NT2/D1 (cell line): ENCODE measurements around the gene SLC46A3.
"Not testable (repeated sequence)": the region's sequence is repeated elsewhere in the genome, so short reads cannot be mapped to it uniquely, and the experiment has no call there.

Source experiments
- DNase-seq: peaks from one replicate; pipeline ENCODE4 v3.0.0-alpha.2; 2011; ENCODE audit warnings: low read depth, low spot score
- H3K27me3 ChIP-seq: 2 replicates; pipeline ENCODE4 v1.6.0; 2011; ENCODE audit warnings: mild to moderate bottlenecking; ENCODE audit not compliant: insufficient read length, insufficient read depth
- H3K36me3 ChIP-seq: 2 replicates; pipeline ENCODE4 v1.6.1; 2011; ENCODE audit warnings: mild to moderate bottlenecking, low read length, mixed read lengths; ENCODE audit not compliant: insufficient read depth, insufficient read length
- H3K4me1 ChIP-seq: 2 replicates; pipeline ENCODE4 v1.5.1; 2011; ENCODE audit not compliant: insufficient read depth, insufficient read length
- H3K4me3 ChIP-seq: 2 replicates; pipeline ENCODE4 v1.5.1; 2011; ENCODE audit warnings: low read depth; ENCODE audit not compliant: insufficient read length
- H3K9ac ChIP-seq: 2 replicates; pipeline ENCODE4 v1.6.0; 2011; ENCODE audit warnings: low read depth; ENCODE audit not compliant: insufficient read length
- H3K9me3 ChIP-seq: 2 replicates; pipeline ENCODE4 v1.5.1; 2011; ENCODE audit warnings: mild to moderate bottlenecking, low read length; ENCODE audit not compliant: insufficient read depth
- SUZ12 ChIP-seq: IDR thresholded peaks from 2 replicates; pipeline ENCODE4 v1.6.1; 2011; ENCODE audit not compliant: insufficient read length, insufficient read depth; ENCODE audit errors: extremely low read depth
- YY1 ChIP-seq: IDR thresholded peaks from 2 replicates; pipeline ENCODE4 v1.6.1; 2011; ENCODE audit not compliant: insufficient read length, insufficient read depth
- ZNF274 ChIP-seq: IDR thresholded peaks from 2 replicates; pipeline ENCODE4 v1.6.1; 2011; ENCODE audit warnings: mild to moderate bottlenecking, low read depth, low read length

The SLC46A3 gene

DNA sequence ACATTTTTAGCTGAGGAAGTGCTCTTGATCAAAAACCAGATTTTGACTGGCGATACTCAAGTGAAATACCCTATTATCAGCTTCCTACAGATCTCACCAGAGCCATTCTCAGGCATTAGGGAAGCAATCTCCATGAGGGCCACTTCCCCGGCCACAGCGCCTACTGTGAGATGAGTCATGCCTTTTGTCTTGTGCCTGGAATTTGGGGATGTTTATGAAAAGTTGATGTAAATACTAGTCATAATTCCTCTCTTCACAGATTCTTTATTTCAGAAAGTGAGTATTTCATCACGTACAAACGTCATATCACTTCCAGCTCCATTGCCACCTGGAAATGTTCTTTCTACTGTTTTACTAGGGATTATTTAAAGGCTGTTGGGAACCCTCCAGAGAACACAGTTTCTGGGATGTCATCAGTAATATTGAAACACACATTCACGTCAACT, 25.3 kb upstream of the SLC46A3 start:
- Histone ChIP-seq H3K36me3 (no peaks in the 10 kb centered on the region), H3K9ac (no peak overlapping the region), H3K4me1 (peaks cover 1% of the 10 kb centered on the region), H3K27me3 (no peaks in the 10 kb centered on the region), H3K9me3 (no peaks in the 10 kb centered on the region), H3K4me3 (no peak overlapping the region)
- DNase-seq: no peak
- no peak for TF ChIP-seq YY1
- TF ChIP-seq ZNF274: no peak
- TF ChIP-seq SUZ12: no peak

GRCh38 chr13:28743499-28744083, 24.8 kb upstream of the SLC46A3 start:
- Histone ChIP-seq H3K9me3 (no peaks in the 10 kb centered on the region), H3K27me3 (no peaks in the 10 kb centered on the region), H3K36me3 (no peaks in the 10 kb centered on the region), H3K4me3 (no peak overlapping the region), H3K4me1 (peaks cover 1% of the 10 kb centered on the region), H3K9ac (no peak overlapping the region)
- no peak for TF ChIP-seq ZNF274
- no peak for DNase-seq

GRCh38 chr13:28743020-28743419, 24.2 kb upstream of the SLC46A3 start:
- H3K27me3 ChIP-seq: no peaks in the 10 kb centered on the region
- no peaks in the 10 kb centered on the region for H3K9me3 ChIP-seq
- no peak overlapping the region for H3K9ac ChIP-seq
- no peak for TF ChIP-seq YY1
- no peak for TF ChIP-seq ZNF274
- no peak for TF ChIP-seq SUZ12
- H3K36me3 ChIP-seq: no peaks in the 10 kb centered on the region
- H3K4me3 ChIP-seq: no peak overlapping the region
- H3K4me1 ChIP-seq: peaks cover 1% of the 10 kb centered on the region
- no peak for DNase-seq

GRCh38 chr13:28742445-28742844, 23.7 kb upstream of the SLC46A3 start:
- H3K9me3 ChIP-seq, H3K9ac ChIP-seq, H3K36me3 ChIP-seq, H3K4me1 ChIP-seq, H3K27me3 ChIP-seq, DNase-seq, H3K4me3 ChIP-seq: not testable (repeated sequence)

GRCh38 chr13:28741084-28741491, 22.3 kb upstream of the SLC46A3 start:
- Histone ChIP-seq H3K36me3 (no peaks in the 10 kb centered on the region), H3K9ac (no peak overlapping the region)
- DNase-seq: no peak

GRCh38 chr13:28739376-28739775, 20.6 kb upstream of the SLC46A3 start:
- TF ChIP-seq YY1: no peak
- no peak for TF ChIP-seq ZNF274
- no peak for TF ChIP-seq SUZ12
- no peak overlapping the region for H3K4me3 ChIP-seq
- H3K36me3 ChIP-seq: no peaks in the 10 kb centered on the region

More at GRCh38 chr13:28741084-28741491, 22.3 kb upstream of the SLC46A3 start:
- TF ChIP-seq SUZ12 (no peak), YY1 (no peak), ZNF274 (no peak)
- Histone ChIP-seq H3K4me3 (no peak overlapping the region), H3K27me3 (no peaks in the 10 kb centered on the region), H3K9me3 (no peaks in the 10 kb centered on the region), H3K4me1 (peaks cover 1% of the 10 kb centered on the region)

DNA sequence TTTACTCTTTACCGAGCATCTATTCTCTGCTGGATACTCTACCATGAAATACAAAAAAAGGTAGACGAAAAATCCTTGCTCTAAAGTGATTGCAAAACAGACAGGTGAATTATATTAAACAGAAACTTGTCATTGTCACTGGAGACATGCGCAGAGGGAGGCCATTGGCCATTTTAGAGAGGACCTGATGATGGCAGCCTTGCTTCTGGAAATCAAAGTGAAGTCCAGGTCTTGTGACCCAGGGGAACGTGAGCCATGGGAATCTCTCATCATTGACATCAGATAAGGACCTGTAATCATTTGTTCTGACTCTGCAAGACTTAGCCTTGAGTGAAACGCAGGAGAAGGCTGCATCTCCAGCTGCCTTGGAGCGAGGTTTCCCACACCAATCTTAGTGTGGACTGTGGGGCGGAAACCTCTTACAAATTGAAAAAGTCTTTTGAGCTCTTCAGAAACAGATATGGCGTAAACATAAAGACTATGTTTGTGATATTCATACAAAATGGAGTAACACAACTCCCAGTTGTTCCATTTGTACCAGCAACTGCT, 16.8 kb upstream of the SLC46A3 start:
- Histone ChIP-seq H3K4me1 (no peaks in the 10 kb centered on the region), H3K9me3 (no peaks in the 10 kb centered on the region), H3K9ac (no peak overlapping the region), H3K27me3 (no peaks in the 10 kb centered on the region), H3K36me3 (no peaks in the 10 kb centered on the region), H3K4me3 (no peak overlapping the region)
- TF ChIP-seq ZNF274 (no peak), SUZ12 (no peak), YY1 (no peak)
- no peak for DNase-seq

More at GRCh38 chr13:28739376-28739775, 20.6 kb upstream of the SLC46A3 start:
- Histone ChIP-seq H3K27me3 (no peaks in the 10 kb centered on the region), H3K9me3 (no peaks in the 10 kb centered on the region), H3K9ac (no peak overlapping the region), H3K4me1 (no peaks in the 10 kb centered on the region)
- DNase-seq: no peak
